Measurements from ENCODE around the gene LYZL4.

DNA sequence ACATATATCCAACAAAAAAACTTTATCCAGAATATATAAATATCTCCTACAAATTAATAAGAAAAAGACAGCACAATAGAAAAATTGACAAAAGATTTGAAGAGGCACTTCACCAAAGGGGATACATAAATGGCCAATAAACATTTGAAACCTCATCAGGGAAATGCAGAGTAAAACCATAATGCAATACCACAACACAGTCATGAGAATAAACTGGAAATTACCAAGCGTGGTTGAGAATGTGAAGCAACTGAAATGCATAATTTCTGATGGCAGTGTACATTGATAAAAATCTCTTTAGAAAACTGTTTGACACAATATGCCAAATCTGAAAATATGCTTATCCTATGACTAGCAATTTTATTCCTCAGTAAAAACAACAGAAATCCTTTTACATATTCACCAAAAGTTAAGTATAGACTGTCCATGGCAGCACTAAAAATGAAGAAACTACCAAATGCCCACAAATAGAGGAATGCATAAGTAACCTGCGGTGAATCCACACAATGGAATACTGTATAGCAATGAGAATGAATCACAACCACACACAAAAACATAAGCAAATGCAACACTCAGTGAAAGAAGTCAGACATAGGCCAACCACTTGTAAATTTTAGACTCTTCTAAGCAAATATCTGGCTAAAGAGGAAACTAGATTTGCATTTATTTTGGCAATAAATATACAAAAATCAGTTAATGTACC is 7.9 kb downstream of the LYZL4 start:
- TF ChIP-seq, protein P1, sequence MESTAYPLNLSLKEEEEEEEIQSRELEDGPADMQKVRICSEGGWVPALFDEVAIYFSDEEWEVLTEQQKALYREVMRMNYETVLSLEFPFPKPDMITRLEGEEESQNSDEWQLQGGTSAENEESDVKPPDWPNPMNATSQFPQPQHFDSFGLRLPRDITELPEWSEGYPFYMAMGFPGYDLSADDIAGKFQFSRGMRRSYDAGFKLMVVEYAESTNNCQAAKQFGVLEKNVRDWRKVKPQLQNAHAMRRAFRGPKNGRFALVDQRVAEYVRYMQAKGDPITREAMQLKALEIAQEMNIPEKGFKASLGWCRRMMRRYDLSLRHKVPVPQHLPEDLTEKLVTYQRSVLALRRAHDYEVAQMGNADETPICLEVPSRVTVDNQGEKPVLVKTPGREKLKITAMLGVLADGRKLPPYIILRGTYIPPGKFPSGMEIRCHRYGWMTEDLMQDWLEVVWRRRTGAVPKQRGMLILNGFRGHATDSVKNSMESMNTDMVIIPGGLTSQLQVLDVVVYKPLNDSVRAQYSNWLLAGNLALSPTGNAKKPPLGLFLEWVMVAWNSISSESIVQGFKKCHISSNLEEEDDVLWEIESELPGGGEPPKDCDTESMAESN (CRISPR knock-in tag; conservative IDR thresholded peaks at IDR 0.05): no peak
- no peak for TF ChIP-seq DPF2 (CRISPR knock-in tag; IDR thresholded peaks at IDR 0.05; ENCODE audit: borderline replicate concordance, low read depth)
- TF ChIP-seq, protein P2, sequence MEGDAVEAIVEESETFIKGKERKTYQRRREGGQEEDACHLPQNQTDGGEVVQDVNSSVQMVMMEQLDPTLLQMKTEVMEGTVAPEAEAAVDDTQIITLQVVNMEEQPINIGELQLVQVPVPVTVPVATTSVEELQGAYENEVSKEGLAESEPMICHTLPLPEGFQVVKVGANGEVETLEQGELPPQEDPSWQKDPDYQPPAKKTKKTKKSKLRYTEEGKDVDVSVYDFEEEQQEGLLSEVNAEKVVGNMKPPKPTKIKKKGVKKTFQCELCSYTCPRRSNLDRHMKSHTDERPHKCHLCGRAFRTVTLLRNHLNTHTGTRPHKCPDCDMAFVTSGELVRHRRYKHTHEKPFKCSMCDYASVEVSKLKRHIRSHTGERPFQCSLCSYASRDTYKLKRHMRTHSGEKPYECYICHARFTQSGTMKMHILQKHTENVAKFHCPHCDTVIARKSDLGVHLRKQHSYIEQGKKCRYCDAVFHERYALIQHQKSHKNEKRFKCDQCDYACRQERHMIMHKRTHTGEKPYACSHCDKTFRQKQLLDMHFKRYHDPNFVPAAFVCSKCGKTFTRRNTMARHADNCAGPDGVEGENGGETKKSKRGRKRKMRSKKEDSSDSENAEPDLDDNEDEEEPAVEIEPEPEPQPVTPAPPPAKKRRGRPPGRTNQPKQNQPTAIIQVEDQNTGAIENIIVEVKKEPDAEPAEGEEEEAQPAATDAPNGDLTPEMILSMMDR (CRISPR knock-in tag; IDR thresholded peaks at IDR 0.05): no peak
- TF ChIP-seq ZNF629 (CRISPR knock-in tag; conservative IDR thresholded peaks at IDR 0.05): no peak
- no peak for TF ChIP-seq ZNF737 (CRISPR knock-in tag; IDR thresholded peaks at IDR 0.05; ENCODE audit: borderline replicate concordance)
- no peak for TF ChIP-seq KDM5B (CRISPR knock-in tag; IDR thresholded peaks at IDR 0.05; ENCODE audit: borderline replicate concordance)
- no peak for TF ChIP-seq CREM (IDR thresholded peaks at IDR 0.05)
- no peak for TF ChIP-seq CREM (CRISPR knock-in tag; IDR thresholded peaks at IDR 0.05)
- TF ChIP-seq, protein P3, sequence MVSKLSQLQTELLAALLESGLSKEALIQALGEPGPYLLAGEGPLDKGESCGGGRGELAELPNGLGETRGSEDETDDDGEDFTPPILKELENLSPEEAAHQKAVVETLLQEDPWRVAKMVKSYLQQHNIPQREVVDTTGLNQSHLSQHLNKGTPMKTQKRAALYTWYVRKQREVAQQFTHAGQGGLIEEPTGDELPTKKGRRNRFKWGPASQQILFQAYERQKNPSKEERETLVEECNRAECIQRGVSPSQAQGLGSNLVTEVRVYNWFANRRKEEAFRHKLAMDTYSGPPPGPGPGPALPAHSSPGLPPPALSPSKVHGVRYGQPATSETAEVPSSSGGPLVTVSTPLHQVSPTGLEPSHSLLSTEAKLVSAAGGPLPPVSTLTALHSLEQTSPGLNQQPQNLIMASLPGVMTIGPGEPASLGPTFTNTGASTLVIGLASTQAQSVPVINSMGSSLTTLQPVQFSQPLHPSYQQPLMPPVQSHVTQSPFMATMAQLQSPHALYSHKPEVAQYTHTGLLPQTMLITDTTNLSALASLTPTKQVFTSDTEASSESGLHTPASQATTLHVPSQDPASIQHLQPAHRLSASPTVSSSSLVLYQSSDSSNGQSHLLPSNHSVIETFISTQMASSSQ (IDR thresholded peaks at IDR 0.05; ENCODE audit: low read depth): no peak
- TF ChIP-seq, protein P3 (CRISPR knock-in tag; IDR thresholded peaks at IDR 0.05; ENCODE audit: borderline replicate concordance): no peak
- TF ChIP-seq, protein P4, sequence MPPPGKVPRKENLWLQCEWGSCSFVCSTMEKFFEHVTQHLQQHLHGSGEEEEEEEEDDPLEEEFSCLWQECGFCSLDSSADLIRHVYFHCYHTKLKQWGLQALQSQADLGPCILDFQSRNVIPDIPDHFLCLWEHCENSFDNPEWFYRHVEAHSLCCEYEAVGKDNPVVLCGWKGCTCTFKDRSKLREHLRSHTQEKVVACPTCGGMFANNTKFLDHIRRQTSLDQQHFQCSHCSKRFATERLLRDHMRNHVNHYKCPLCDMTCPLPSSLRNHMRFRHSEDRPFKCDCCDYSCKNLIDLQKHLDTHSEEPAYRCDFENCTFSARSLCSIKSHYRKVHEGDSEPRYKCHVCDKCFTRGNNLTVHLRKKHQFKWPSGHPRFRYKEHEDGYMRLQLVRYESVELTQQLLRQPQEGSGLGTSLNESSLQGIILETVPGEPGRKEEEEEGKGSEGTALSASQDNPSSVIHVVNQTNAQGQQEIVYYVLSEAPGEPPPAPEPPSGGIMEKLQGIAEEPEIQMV (CRISPR knock-in tag; IDR thresholded peaks at IDR 0.05; ENCODE audit: low read depth): no peak
- TF ChIP-seq FOXC1 (CRISPR knock-in tag; IDR thresholded peaks at IDR 0.05; ENCODE audit: borderline replicate concordance): no peak

Measured in HepG2 (cell line).